ENCODE measurements around the gene ANKRD9. TPM values are rescaled to one million over a fixed set of nuclear protein-coding genes. Genes with fewer than 3 reads are reported as not detected.
A peak's percentile ranks its signal among the peaks of the same experiment; 100 is the strongest.

Gene ANKRD9
- total RNA-seq, 1 experiment from 2014 or later: 29.8 TPM

DNA sequence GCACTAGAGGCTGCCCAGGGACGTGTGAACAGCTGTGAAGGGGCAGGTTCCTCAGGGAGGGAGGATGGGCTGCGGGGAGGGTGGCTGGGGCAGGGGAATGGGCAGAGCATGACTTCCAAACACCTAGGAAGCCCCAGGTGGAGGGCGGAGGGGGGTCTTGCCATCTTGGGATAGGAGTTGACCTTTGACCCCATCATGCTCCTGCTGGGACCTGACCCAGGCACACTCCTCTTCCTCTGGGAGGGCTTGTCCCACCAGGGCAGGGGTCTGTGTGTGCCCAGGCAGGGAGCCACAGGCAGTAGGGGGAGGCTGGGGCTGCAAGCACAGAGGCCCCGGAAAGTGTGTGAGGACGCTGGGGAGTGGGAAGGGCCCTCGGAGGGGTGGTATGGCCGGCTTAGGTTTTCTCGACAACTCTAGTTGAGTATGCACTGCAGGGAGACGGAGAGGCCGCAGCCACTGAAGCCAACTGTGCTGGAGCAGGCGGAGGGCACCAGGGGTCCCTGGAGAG lies 3.3 kb upstream of the ANKRD9 start:
- H3K79me2 ChIP-seq (ENCODE audit: insufficient read depth, low read length): no peaks in the 10 kb centered on the region
- H4K20me1 ChIP-seq (ENCODE audit: control insufficient read depth, insufficient read depth, insufficient read length): peaks cover 2% of the 10 kb centered on the region
- no peaks in the 10 kb centered on the region for H3K79me1 ChIP-seq (ENCODE audit: insufficient read depth, low read depth, low read length, poor library complexity, severe bottlenecking)
- H4K5ac ChIP-seq (ENCODE audit: insufficient read length, low read depth, low read length): no peak overlapping the region
- no peak overlapping the region for H2AK5ac ChIP-seq (ENCODE audit: insufficient read length, low read length)
- TF ChIP-seq, protein P1, sequence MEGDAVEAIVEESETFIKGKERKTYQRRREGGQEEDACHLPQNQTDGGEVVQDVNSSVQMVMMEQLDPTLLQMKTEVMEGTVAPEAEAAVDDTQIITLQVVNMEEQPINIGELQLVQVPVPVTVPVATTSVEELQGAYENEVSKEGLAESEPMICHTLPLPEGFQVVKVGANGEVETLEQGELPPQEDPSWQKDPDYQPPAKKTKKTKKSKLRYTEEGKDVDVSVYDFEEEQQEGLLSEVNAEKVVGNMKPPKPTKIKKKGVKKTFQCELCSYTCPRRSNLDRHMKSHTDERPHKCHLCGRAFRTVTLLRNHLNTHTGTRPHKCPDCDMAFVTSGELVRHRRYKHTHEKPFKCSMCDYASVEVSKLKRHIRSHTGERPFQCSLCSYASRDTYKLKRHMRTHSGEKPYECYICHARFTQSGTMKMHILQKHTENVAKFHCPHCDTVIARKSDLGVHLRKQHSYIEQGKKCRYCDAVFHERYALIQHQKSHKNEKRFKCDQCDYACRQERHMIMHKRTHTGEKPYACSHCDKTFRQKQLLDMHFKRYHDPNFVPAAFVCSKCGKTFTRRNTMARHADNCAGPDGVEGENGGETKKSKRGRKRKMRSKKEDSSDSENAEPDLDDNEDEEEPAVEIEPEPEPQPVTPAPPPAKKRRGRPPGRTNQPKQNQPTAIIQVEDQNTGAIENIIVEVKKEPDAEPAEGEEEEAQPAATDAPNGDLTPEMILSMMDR (conservative IDR thresholded peaks at IDR 0.05): no peak
- H3K4ac ChIP-seq (ENCODE audit: low read depth, low read length): no peak overlapping the region
- H3K4me1 ChIP-seq (ENCODE audit: insufficient read depth, low read length): no peaks in the 10 kb centered on the region; the same call in 1 of the 2 replicates
- no peak overlapping the region for H2AFZ ChIP-seq (ENCODE audit: low read length)
- Mint-ChIP-seq H3K9me3 (no peaks in the 10 kb centered on the region), H3K4me1 (peaks cover 21 to 25% of the 10 kb centered on the region in 2 experiments), H3K36me3 (ENCODE audit: insufficient read depth in 1 of 3, low read depth in 3 of 3) (peaks cover 4 to 6% (median 6%) of the 10 kb centered on the region in 3 experiments; a peak in 4 of 7 replicates), H3K27ac (0 out of 7 replicates have a peak overlapping the region, but pooled peaks of 1 of the 3 experiments have one; percentile 44), H3K4me3 (no peak overlapping the region), H3K27me3 (ENCODE audit: low read depth) (peaks cover 7% of the 10 kb centered on the region)
- no peak overlapping the region for H4K8ac ChIP-seq (replicated peaks; ENCODE audit: insufficient read length, low read depth, low read length)
- H3T11ph ChIP-seq (ENCODE audit: low read length): no peak overlapping the region
- H3K23me2 ChIP-seq (ENCODE audit: insufficient read length, low read depth, low read length, poor library complexity, severe bottlenecking): peaks cover 12% of the 10 kb centered on the region
- no peak overlapping the region for H3K4me2 ChIP-seq (ENCODE audit: insufficient read depth, insufficient read length, low read length)
- no peak overlapping the region for H2BK5ac ChIP-seq (ENCODE audit: insufficient read length, low read length)
- H2BK120ac ChIP-seq (ENCODE audit: low read depth, low read length, poor library complexity, severe bottlenecking): no peak overlapping the region
- H3K27ac ChIP-seq (ENCODE audit: insufficient read length, low read depth, low read length): no peak overlapping the region
- no peak overlapping the region for H3K9ac ChIP-seq (ENCODE audit: extremely low read depth, insufficient read length, low read length)
- no peak overlapping the region for H2BK12ac ChIP-seq (ENCODE audit: insufficient read length, low read depth, low read length)
- H2BK15ac ChIP-seq (ENCODE audit: low read depth, low read length): no peak overlapping the region
- no peak overlapping the region for H3K56ac ChIP-seq (ENCODE audit: insufficient read length, low read depth, low read length)
- no peak overlapping the region for H3K23ac ChIP-seq (ENCODE audit: insufficient read length, low read depth, low read length)
- no CpG with 5 or more reads among the region's 11 CpGs for WGBS (ENCODE audit: extremely low coverage, insufficient read length, low lambda C conversion rate)
- H3K18ac ChIP-seq (ENCODE audit: insufficient read length, low read depth, low read length): no peak overlapping the region
- no peak overlapping the region for H4K91ac ChIP-seq (ENCODE audit: insufficient read length, low read depth, low read length)
- H3K27me3 ChIP-seq (ENCODE audit: insufficient read depth, low read length): no peaks in the 10 kb centered on the region
- DNase-seq: no peak
- no peak overlapping the region for H2BK20ac ChIP-seq (ENCODE audit: low read depth, low read length, poor library complexity, severe bottlenecking)
- no peak overlapping the region for H3K14ac ChIP-seq (ENCODE audit: insufficient read depth, low read length)
- H3K9me3 ChIP-seq (ENCODE audit: control insufficient read depth, low read depth, low read length): no peaks in the 10 kb centered on the region

All from H9 (cell line).